ENCODE results near the gene ARHGEF7. TPM values are rescaled to one million over a fixed set of nuclear protein-coding genes. Genes with fewer than 3 reads are reported as not detected.

ARHGEF7 gene
- total RNA-seq, 2 donors from 2014 or later, result 49.5 to 53.5 TPM

DNA sequence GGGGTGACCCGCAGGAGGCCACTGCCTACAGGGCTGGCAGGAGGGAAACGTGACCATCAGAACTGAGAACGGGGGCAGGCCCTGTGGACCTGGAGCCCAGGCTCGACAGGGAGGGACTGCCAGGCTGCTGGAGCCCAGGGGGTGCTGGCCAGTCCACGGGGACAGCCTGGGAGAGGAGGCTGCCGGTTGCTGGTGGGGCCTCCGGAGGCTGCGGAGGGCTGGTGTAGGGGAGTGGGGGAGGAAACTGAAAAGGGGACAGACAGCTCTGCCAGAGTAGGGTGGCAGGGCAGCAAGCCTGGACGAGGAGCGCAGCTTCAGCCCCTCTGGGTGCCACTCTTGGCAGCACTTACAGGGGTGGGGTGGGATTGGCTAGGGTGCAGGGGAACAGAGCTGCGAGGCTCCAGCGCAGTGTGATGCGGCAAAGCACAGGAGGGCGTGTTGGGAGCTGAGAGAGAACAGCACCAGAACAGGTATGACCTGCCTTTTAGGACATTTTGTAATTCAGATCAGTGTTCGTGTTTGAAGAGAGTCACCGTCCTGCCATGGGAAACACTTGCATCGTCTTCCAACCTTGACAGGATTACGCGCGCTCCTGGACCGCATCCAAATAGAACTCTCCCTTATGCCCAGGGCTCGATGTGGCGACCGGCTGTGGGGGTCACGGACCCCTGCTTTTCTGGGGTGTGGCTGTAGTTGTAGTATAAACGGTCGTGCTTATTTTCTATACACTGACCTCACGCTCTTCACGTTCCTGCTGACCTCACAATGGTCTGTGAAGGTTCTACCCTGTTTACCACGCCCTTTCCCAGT, 19.9 kb upstream of the ARHGEF7 start:
- no peaks in the 10 kb centered on the region for H3K9me3 Mint-ChIP-seq
- no peak overlapping the region for H3K27ac Mint-ChIP-seq
- no peak for DNase-seq
- peaks cover 21% of the 10 kb centered on the region for H3K27me3 Mint-ChIP-seq (ENCODE audit: insufficient read depth)
- no peaks in the 10 kb centered on the region for H3K4me1 Mint-ChIP-seq
- Histone ChIP-seq H3K27me3 (ENCODE audit: control insufficient read depth, insufficient read depth, low read length, poor library complexity, severe bottlenecking) (peaks cover 5% of the 10 kb centered on the region), H3K27ac (ENCODE audit: low read depth, low read length) (no peak overlapping the region), H3K4me1 (ENCODE audit: control insufficient read depth, insufficient read depth, low read length) (no peaks in the 10 kb centered on the region), H3K9ac (ENCODE audit: extremely low read depth, low read length, poor library complexity, severe bottlenecking) (no peak overlapping the region), H3K36me3 (ENCODE audit: control insufficient read depth, insufficient read depth, low read length) (no peaks in the 10 kb centered on the region), H3K4me3 (ENCODE audit: low read length) (no peak overlapping the region), H3K9me3 (ENCODE audit: control insufficient read depth, low read length) (no peaks in the 10 kb centered on the region)
- 91 to 94% methylated on average over 15 to 30 of the region's 30 CpGs for WGBS, 2 experiments (ENCODE audit: insufficient coverage in 1 of 2, insufficient read length in 1 of 2)
- H3K36me3 Mint-ChIP-seq (ENCODE audit: low read depth), result no peaks in the 10 kb centered on the region
- TF ChIP-seq, protein P1, sequence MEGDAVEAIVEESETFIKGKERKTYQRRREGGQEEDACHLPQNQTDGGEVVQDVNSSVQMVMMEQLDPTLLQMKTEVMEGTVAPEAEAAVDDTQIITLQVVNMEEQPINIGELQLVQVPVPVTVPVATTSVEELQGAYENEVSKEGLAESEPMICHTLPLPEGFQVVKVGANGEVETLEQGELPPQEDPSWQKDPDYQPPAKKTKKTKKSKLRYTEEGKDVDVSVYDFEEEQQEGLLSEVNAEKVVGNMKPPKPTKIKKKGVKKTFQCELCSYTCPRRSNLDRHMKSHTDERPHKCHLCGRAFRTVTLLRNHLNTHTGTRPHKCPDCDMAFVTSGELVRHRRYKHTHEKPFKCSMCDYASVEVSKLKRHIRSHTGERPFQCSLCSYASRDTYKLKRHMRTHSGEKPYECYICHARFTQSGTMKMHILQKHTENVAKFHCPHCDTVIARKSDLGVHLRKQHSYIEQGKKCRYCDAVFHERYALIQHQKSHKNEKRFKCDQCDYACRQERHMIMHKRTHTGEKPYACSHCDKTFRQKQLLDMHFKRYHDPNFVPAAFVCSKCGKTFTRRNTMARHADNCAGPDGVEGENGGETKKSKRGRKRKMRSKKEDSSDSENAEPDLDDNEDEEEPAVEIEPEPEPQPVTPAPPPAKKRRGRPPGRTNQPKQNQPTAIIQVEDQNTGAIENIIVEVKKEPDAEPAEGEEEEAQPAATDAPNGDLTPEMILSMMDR (conservative IDR thresholded peaks at IDR 0.05), result no peak
- no peak overlapping the region for H3K4me3 Mint-ChIP-seq

- Histone ChIP-seq H3K4me3 (ENCODE audit: low read length) (no peak overlapping the region), H3K36me3 (ENCODE audit: control insufficient read depth, insufficient read depth, low read length) (no peaks in the 10 kb centered on the region), H3K9me3 (ENCODE audit: control insufficient read depth, low read length) (no peaks in the 10 kb centered on the region), H3K4me1 (ENCODE audit: control insufficient read depth, insufficient read depth, low read length) (no peaks in the 10 kb centered on the region), H3K27me3 (ENCODE audit: control insufficient read depth, insufficient read depth, low read length, poor library complexity, severe bottlenecking) (peaks cover 5% of the 10 kb centered on the region), H3K27ac (ENCODE audit: low read depth, low read length) (no peak overlapping the region), H3K9ac (ENCODE audit: extremely low read depth, low read length, poor library complexity, severe bottlenecking) (no peak overlapping the region)
- peaks cover 22% of the 10 kb centered on the region for H3K27me3 Mint-ChIP-seq (ENCODE audit: insufficient read depth)
- TF ChIP-seq, protein P1 (conservative IDR thresholded peaks at IDR 0.05), result no peak
- H3K27ac Mint-ChIP-seq, result no peak overlapping the region
- 90 to 95% methylated on average over 3 to 9 of the region's 9 CpGs for WGBS, 2 experiments (ENCODE audit: insufficient coverage in 1 of 2, insufficient read length in 1 of 2)
- H3K36me3 Mint-ChIP-seq (ENCODE audit: low read depth), result no peaks in the 10 kb centered on the region
- no peaks in the 10 kb centered on the region for H3K9me3 Mint-ChIP-seq
- DNase-seq, result no peak
- H3K4me3 Mint-ChIP-seq, result no peak overlapping the region
- H3K4me1 Mint-ChIP-seq, result no peaks in the 10 kb centered on the region
These were observed 19.1 kb upstream of the ARHGEF7 start for GRCh38 chr13:111095911-111096501.

DNA sequence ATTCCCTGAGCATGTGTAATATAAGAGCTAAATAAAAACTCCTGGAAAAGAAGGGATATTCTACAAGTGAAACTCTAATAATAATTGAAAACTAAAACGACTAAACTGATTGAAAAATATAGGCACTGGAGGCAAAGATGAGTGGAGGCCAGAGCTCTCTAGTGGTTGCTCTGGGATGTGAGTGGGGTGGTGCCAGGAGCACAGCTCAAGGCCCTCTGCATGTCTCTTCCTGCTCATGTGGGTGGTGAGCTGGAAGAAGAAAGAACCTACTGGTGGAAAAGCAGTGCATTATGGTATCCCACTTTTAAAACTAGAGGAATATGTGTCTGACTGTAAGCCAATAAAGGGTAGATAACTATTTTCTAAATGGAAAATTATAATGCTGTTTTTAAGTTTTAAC, 15.8 kb upstream of the ARHGEF7 start:
- H3K4me1 Mint-ChIP-seq, result no peaks in the 10 kb centered on the region
- TF ChIP-seq, protein P1 (conservative IDR thresholded peaks at IDR 0.05), result peak; percentile 31
- H3K4me3 Mint-ChIP-seq, result no peak overlapping the region
- no peaks in the 10 kb centered on the region for H3K36me3 ChIP-seq (ENCODE audit: control insufficient read depth, insufficient read depth, low read length)
- H3K9me3 ChIP-seq (ENCODE audit: control insufficient read depth, low read length), result no peaks in the 10 kb centered on the region
- H3K27ac Mint-ChIP-seq, result no peak overlapping the region
- H3K9ac ChIP-seq (ENCODE audit: extremely low read depth, low read length, poor library complexity, severe bottlenecking), result no peak overlapping the region
- 74 to 86% methylated on average over 1 of the region's 1 CpG for WGBS, 2 experiments (ENCODE audit: insufficient coverage in 1 of 2, insufficient read length in 1 of 2)
- no peaks in the 10 kb centered on the region for H3K9me3 Mint-ChIP-seq
- no peaks in the 10 kb centered on the region for H3K36me3 Mint-ChIP-seq (ENCODE audit: low read depth)
- H3K27me3 ChIP-seq (ENCODE audit: control insufficient read depth, insufficient read depth, low read length, poor library complexity, severe bottlenecking), result peaks cover 5% of the 10 kb centered on the region
- no peak overlapping the region for H3K27ac ChIP-seq (ENCODE audit: low read depth, low read length)
- no peak overlapping the region for H3K4me3 ChIP-seq (ENCODE audit: low read length)
- H3K27me3 Mint-ChIP-seq (ENCODE audit: insufficient read depth), result peaks cover 21% of the 10 kb centered on the region
- H3K4me1 ChIP-seq (ENCODE audit: control insufficient read depth, insufficient read depth, low read length), result no peaks in the 10 kb centered on the region
- no peak for DNase-seq
